GM13977 (cell line): Measurements from ENCODE around the gene FAXDC2.
A peak's percentile ranks its signal among the peaks of the same experiment; 100 is the strongest.

ENCODE experiments used
- DNase-seq: peaks from one replicate; pipeline ENCODE4 v3.0.0; 2012; ENCODE audit warnings: low spot score
- in situ Hi-C: fragments of 300-500 bp; cut with MboI; formaldehyde crosslinking; loops from one replicate; pipeline ENCODE4 v1.12.0; 2022; ENCODE audit warnings: low sequenced_read_pairs, low pct_unique_long_range_greater_than_20kb, mixed read lengths, inconsistent platforms; ENCODE audit not compliant: unreplicated experiment
- TF ChIP-seq, protein P1 (sequence below): IDR thresholded peaks from 2 replicates; pipeline ENCODE4 v1.5.1; 2012; ENCODE audit warnings: mild to moderate bottlenecking, control low read depth; ENCODE audit not compliant: insufficient read depth; ENCODE audit errors: extremely low read depth, missing control alignments

The FAXDC2 gene

DNA sequence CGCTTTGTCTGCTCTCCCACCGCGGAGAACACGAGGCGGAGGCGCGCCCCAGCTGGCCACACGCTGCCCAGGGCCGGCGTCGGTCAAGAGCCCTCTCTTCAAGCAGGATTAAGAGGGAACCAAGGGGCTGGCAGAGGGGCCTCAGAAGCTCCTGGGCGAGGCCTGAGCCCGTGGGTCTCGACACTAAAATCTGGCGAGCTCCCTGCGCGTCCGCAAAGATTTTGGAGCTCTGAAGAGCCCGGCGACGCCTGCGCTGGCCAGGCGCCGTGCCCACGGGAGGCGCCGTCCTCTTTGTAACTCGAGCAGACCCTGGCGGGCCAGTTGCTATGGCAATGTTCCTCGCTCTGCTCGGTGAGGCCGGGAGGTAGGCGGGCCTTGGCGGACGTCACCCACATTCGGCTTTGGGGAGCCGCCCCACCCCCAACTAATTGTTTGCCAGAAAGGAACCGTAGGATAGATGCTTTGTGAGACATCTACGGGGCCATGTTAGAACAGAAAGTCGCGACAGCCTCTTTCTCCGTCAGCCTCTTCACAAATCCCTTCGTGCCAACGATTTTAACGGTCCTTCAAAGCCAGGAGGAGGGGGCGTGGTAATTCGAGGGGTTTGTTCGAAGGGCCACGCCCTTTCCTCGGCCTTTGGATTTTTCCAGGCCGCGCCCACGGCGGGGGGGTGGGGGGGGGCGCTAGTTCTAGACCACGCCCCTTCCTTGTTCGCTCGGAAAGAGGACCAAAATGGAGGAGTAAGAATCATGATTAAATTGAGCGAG is 7.3 kb upstream of the FAXDC2 start:
- TF ChIP-seq, protein P1, sequence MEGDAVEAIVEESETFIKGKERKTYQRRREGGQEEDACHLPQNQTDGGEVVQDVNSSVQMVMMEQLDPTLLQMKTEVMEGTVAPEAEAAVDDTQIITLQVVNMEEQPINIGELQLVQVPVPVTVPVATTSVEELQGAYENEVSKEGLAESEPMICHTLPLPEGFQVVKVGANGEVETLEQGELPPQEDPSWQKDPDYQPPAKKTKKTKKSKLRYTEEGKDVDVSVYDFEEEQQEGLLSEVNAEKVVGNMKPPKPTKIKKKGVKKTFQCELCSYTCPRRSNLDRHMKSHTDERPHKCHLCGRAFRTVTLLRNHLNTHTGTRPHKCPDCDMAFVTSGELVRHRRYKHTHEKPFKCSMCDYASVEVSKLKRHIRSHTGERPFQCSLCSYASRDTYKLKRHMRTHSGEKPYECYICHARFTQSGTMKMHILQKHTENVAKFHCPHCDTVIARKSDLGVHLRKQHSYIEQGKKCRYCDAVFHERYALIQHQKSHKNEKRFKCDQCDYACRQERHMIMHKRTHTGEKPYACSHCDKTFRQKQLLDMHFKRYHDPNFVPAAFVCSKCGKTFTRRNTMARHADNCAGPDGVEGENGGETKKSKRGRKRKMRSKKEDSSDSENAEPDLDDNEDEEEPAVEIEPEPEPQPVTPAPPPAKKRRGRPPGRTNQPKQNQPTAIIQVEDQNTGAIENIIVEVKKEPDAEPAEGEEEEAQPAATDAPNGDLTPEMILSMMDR = peak; percentile 19
- in situ Hi-C loops = no loop called here

DNA sequence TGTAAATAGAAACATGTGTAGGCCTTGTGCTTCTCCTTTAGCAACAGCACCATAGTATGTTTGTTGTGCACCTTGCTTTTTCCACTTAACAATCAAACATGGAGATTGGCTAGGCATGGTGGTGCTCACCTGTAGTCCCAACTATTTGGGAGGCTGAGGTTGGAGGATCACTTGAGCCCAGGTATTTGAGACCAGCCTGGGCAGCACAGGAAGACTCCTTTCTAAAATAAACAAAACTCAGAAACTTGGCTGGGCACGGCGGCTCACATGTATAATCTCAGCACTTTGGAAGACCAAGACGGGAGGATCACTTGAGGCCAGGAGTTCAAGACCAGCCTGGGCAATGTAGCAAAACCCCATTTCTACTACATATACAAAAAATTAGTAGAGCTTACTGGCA is 948 bp upstream of the FAXDC2 start:
- DNase-seq = no peak
- TF ChIP-seq, protein P1 = no peak
- in situ Hi-C loops = no loop called here

More for the DNA sequence above, 7.3 kb upstream of the FAXDC2 start:
- peak; percentile 88 for DNase-seq

DNA sequence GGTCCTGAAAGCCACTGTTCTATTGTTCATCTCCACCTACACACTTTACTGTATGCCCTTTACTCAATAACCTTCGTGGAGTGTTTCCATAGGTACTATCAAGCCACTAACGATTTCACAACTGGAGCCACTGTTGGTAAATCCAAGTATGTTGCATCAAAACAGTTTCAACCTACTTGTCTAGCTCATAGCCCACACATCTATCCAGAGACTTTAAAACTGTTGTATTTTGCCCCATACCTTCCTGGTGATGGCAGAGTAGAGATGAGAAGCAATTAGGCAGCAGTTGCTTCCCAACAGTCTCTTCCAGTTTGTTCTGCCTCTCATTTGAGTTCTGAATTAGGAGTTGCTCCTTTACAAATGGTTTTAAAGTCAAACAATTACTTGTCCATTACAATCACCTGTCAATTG is 607 bp downstream of the FAXDC2 start:
- in situ Hi-C loops = no loop called here

DNA sequence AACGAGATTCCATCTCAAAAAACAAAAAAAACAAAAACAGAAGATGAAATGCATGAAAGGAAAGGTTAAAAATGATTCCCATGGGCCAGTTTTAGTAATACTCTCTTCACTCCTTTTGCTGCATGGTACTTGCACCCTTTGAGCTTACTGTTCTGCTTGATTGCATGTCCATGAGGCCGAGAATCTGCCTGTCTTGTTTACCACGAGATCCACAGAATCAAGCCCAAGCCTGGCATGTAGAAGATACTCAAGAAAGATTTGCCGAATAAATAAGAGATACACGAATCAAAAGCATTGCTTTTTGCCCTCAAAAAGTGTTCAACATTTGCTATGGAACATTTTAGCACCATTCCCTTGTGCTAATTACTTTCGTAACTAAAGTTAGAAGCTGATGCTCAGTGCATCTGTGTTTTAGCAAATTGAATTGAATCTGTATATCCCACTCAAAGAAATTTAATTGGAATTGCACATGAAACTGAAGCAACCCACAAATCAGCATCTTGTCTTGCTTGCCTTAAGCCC is 1.1 kb downstream of the FAXDC2 start:
- no peak for DNase-seq
- TF ChIP-seq, protein P1 = no peak
- in situ Hi-C loops = no loop called here

More for the DNA sequence above, 607 bp downstream of the FAXDC2 start:
- no peak for DNase-seq
- TF ChIP-seq, protein P1 = no peak

DNA sequence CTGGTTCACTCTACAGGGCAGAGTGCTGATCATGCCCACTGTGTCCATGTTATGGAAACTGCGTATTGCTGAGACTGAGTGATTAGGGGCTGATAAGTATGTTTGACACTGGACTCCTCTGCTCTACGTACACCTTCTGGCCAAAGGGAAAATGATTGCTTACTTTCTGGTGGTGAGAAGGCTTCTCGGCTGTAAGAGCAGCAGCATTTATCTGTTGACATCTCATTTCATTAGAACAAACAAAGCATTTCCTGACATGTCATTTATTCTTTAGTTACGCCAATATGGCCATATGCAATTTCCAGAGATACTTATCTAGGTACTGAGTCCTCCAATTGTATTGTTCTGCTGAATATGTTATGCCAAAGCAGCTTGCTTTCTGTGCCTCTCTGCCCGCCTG is 5.6 kb downstream of the FAXDC2 start:
- DNase-seq = no peak
- in situ Hi-C loops = no loop called here

DNA sequence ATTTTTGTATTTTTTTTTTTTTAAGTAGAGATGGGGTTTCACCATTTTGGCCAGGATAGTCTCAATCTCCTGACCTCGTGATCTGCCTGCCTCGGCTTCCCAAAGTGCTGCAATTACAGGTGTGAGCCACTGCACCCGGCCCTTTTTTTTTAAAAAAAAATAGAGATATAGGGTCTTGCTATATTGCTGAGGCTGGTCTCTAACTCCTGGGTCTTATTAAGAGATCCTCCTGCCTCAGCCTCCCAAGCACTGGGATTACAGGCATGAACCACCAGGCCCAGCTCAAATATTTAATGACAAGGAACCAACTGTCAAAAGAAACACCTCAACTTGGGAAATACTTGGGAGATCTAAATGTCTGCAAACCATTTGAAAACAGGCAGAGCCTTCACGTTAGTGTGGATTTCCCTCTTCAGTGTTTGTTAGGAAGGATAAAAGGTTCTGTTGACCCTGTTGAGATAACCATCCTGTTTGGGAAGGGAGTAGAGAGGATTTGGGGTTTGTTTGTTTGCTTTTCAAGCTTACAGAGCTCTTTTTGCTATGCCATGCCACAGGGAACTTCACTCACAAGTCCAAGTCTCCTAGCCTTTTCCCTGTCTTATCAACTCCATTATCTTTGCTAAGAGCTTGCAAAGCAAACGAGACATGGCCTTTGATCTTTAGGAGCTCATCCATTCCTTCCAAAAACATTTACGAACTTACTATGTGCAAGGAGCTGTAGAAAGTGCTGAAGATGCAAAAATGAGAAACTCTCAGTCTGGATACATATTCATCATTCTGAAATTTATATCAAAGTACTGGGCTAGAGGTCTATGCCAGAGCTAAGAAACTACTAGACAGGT is 7.5 kb downstream of the FAXDC2 start:
- TF ChIP-seq, protein P1 = no peak
- in situ Hi-C loops = no loop called here
- no peak for DNase-seq

More for the DNA sequence above, 5.6 kb downstream of the FAXDC2 start:
- TF ChIP-seq, protein P1 = no peak
